HG02571 (cell line): ENCODE results near the gene GSTO2.
"Not testable (repeated sequence)": the region's sequence is repeated elsewhere in the genome, so short reads cannot be mapped to it uniquely, and the experiment has no call there.

Experiments
- ATAC-seq: cut with Tn5 transposase; IDR thresholded peaks from one replicate; pipeline ENCODE4 v1.9.1; 2021; ENCODE audit warnings: mild to moderate bottlenecking, moderate library complexity; ENCODE audit not compliant: unreplicated experiment

GSTO2 gene

GRCh38 chr10:104268713-104269645 lies at the start of gene GSTO2:
GSTO2 (plus strand) TSS chr10:104269184; CDS start chr10:104274916, 5,732 bp downstream.
- peak; percentile 99 for ATAC-seq

GRCh38 chr10:104220522-104220921 lies 48.5 kb upstream of the GSTO2 start:
- no peak for ATAC-seq

GRCh38 chr10:104223304-104223703 lies 45.7 kb upstream of the GSTO2 start:
- no peak for ATAC-seq

GRCh38 chr10:104230490-104230889 lies 38.5 kb upstream of the GSTO2 start:
- ATAC-seq = no peak

- ATAC-seq = peak; percentile 100
Observed at GRCh38 chr10:104231784-104232612, 37.0 kb upstream of the GSTO2 start, which contains the start of gene CFAP43. CFAP43 (minus strand) TSS chr10:104232364; CDS start chr10:104232246, 118 bp downstream.

- ATAC-seq = no peak
Observed at GRCh38 chr10:104232613-104233102, 36.3 kb upstream of the GSTO2 start.

GRCh38 chr10:104233817-104234216 lies 35.2 kb upstream of the GSTO2 start:
- ATAC-seq = no peak

GRCh38 chr10:104234934-104235333 lies 34.0 kb upstream of the GSTO2 start:
- ATAC-seq = no peak

- ATAC-seq = no peak
Observed at GRCh38 chr10:104235801-104236200, 33.2 kb upstream of the GSTO2 start.

- ATAC-seq = no peak
Observed at GRCh38 chr10:104240078-104240477, 28.9 kb upstream of the GSTO2 start.

- no peak for ATAC-seq
Observed at GRCh38 chr10:104242545-104242944, 26.4 kb upstream of the GSTO2 start.

- ATAC-seq = not testable (repeated sequence)
Observed at GRCh38 chr10:104243009-104243408, 26.0 kb upstream of the GSTO2 start.

GRCh38 chr10:104243512-104243911 lies 25.5 kb upstream of the GSTO2 start:
- ATAC-seq = no peak

- ATAC-seq = no peak
Observed at GRCh38 chr10:104245066-104245632, 23.8 kb upstream of the GSTO2 start.

- ATAC-seq = no peak
Observed at GRCh38 chr10:104246976-104247375, 22.0 kb upstream of the GSTO2 start.

GRCh38 chr10:104247513-104248146 lies 21.4 kb upstream of the GSTO2 start:
- ATAC-seq = no peak

- ATAC-seq = not testable (repeated sequence)
Observed at GRCh38 chr10:104248931-104249330, 20.1 kb upstream of the GSTO2 start.

GRCh38 chr10:104250371-104250770 lies 18.6 kb upstream of the GSTO2 start:
- ATAC-seq = no peak

GRCh38 chr10:104251443-104251842 lies 17.5 kb upstream of the GSTO2 start:
- ATAC-seq = no peak

- no peak for ATAC-seq
Observed at GRCh38 chr10:104252368-104252767, 16.6 kb upstream of the GSTO2 start.

- no peak for ATAC-seq
Observed at GRCh38 chr10:104253106-104253505, 15.9 kb upstream of the GSTO2 start.
